HG03175 (cell line): ENCODE data around the gene MAP3K7CL.
"Not testable (repeated sequence)": the region's sequence is repeated elsewhere in the genome, so short reads cannot be mapped to it uniquely, and the experiment has no call there.

Experiments
- ATAC-seq: cut with Tn5 transposase; IDR thresholded peaks from one replicate; pipeline ENCODE4 v1.9.1; 2021; ENCODE audit warnings: mild to moderate bottlenecking, moderate library complexity; ENCODE audit not compliant: unreplicated experiment

The MAP3K7CL gene

DNA sequence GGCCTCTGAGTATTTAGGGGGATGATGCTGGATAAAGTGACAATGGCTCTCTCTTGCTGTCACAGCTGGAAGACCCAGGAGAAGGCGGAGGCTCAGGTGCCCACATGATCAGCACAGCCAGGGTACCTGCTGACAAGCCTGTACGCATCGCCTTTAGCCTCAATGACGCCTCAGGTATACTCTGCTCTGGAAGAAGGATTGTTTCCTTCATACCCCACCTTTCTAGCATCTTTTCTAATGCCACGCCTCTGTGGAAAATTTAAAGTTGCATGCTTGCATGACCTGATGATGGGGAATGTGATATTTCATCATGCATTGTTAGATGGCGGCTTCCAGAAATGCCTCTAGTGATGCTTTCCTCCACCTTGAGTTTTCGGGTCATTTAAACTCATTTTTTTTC is 2.8 kb downstream of the MAP3K7CL start:
- ATAC-seq = no peak

DNA sequence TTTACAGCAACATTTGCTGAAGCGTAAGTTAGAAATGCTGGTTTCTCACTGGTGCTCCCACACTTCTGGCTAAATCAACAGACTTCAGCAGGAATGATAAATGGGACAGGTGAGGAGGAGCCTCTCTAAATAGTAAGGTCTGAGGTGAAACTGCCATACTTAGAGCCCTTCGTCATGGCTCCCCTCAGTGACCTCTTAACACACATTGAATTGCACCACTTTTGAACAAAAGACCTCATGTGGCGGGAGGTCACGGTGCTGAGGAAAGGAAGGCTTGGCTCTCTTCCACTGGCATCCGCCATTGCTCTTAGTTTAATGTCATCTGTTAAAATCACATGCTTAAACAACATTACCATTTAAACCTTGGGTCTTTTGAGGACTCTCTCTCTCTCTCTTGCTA is 3.4 kb downstream of the MAP3K7CL start:
- ATAC-seq = no peak

DNA sequence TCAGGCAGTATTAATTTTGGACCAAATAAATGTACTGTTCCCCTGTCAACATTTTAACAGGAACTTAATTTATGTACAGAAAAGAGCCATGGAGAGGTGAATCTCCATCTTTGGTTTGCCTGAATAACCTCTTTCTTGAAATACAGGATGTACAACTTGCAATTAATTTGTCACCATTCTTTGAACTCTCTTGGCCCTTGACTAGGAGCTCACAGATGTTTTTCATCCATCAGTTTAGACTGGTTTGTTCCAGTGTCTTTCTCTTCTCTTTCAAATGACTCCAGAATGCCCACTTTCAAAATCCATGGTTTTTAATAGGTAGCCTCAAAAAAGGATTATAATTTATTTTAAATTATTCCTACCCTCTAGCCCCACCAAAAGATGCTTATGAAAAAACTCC is 5.0 kb downstream of the MAP3K7CL start:
- no peak for ATAC-seq

DNA sequence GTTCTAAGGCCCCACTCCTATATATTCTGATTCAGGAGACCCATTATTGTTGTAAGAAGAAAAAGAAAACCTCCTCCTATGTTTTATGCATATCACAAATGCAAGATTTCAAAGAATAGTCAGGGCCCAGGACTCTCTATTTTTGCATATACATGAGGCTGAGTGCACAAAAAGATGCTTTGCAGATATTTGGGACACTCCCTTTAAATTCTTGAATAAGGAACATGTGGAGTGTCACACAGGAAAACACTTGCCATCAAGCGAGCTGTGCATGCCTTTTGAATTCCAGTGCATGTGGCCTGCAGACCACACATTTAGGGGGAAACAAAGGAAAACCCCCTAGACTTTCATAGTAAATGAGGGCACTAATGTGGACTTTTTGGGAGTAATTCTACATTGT is 5.6 kb downstream of the MAP3K7CL start:
- no peak for ATAC-seq

DNA sequence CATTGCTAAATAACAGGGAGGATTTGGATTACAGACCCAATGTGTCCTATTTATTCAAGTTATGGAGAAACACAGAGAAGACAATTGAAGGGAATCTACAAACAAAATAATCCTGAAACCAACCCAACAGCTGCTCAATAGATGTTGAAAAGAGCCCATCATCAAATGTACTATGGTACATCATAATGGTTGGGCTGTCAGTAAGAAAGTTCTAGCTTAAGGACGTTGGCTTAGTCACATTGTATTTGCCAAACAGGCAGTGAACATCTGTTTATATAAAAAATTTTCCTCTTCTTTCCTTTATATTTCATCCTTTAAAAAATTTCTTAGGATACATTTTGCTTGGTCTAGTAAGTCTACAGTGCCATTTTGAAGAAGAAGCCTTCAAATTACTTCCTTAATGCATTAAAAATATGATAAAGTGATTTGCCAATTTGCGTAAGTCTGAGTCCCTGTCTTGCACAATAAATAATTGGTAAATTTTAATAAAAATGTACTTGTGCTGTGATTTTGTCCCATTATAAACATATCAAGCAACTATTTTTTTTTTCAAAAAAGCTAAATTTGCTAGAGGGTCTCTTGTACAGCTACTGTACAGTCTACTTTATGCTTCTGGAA is 14.4 kb downstream of the MAP3K7CL start:
- no peak for ATAC-seq

DNA sequence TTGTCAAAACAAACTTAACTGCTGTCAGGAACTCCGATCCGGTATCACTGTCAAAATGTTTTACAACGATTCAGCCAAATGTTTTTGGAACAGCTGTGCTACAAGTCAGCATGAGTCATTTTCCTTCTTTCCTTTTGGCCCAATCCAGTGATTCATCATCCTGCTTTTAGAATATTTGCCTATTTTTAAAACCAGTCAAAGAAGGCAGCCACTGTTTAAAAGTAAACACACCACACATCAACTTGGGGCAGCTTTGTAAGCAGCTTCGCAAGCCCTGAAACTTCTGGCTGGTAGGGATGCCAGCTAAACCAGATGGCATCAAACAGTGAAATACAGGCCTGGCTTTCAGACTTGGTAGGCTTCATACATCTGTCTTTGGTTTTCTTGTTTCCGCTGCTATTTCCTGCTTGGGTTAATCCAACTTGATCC is 14.9 kb downstream of the MAP3K7CL start:
- ATAC-seq = no peak

DNA sequence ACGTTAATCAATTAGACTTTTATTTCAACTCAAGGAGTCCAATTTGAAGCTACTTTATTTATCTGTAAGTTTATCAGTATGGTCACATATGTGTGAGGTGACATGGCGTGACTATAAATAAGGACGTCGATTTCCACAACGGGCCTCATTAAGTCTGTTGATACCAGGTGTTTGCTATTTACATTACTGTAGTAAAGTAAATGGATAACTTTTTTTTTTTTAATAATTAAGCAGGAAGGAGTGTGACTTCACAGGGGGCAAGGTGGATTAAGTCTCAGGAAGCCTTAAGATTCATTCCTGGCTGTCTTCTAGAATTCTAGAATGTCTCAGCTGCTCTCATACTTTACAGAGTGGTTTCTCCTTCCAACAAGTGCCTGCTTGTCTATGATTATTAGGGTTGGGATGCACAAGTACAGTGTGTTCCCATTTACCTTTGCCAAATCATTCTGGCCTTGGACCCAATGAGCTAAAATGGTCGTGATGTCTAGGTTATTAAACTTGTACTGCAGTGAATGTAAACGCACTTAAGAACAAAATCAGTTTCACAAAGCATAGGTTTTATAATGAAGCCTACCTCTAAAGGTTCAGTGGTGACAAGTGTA is 15.5 kb downstream of the MAP3K7CL start:
- ATAC-seq = no peak

DNA sequence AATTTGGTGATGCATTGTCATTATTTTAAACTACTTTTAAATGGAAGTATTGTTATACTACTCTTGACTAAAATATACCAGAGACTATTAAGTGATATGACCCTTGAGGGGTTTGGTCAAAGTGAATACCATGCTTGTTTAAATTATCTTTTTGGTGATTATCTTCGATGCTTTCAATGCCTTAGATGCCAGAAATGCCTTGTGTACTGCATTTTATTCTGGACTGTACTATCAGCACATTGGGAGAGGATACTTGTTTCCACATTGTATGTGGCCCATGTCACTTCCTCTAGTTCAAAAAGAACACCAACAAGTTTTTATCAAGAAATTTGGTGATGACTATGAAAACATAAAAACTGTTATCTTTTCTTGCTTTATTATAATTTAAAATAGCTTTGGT is 16.3 kb downstream of the MAP3K7CL start:
- no peak for ATAC-seq

DNA sequence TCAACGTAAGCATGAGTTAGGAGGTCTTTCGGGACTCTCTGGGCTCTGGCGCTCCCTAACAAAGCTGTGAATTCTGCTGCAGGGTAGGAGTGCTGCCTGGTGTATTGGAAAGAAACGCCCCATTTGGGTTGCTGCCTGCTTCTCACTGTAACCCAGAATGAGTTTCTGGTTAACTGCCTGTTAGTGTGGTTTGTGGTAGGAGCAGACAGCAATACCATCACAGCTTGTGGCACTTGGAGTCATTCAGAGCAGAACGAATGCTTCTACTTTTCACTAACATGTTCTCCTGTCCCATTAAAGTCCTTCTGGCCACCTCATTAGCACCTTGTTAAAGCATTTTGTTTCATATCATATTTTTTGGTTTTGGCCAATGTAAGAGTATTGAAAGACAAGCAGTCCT is 18.1 kb downstream of the MAP3K7CL start:
- ATAC-seq = no peak

DNA sequence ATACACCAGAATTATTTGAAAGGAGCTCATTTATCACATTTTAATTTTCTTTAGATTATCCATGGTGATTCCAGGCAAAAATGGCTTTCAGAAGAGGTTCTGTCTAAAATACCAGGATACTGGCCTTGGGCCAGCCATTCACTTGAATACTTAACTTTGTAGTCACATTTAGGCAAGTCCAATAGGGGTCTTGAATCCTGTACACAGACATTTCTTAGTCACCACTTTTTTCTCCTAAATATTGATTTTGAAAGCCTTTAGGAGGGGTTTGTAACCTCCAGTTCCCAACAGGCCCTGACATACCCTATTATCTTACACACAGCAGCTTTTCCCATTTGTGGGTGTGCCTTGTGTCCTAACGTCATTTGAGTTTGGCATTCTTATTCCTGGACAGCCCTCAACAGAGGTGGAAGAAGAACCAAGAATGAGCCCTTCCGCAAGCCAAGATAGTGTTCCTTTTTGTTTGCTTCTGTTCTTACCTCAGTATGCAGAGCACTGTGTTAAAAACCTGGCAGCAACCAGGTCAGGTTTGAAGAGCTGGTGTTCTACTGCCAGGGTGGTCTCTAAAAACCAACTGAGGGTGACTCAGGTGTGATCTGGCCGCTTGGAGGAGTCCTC is 19.5 kb downstream of the MAP3K7CL start:
- ATAC-seq = no peak

DNA sequence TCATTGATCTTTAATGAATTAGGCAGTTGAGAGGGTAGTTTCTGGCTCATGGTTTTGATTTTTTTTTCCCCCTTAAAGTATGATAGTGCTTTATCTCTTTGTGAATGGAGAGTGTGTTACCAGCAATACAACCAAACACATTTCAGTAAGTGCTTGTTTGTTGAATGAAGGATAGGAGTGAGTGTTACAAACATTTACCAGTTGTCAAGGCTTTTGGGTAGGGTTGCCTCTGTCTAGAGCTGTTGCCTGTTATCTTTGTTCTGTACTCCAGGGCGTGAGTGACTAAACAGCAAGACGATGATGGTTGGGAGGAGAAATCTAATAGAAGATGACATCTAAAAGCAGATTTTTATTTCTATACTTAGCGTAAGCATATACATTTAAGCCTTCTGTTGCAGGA is 21.5 kb downstream of the MAP3K7CL start:
- ATAC-seq = no peak

DNA sequence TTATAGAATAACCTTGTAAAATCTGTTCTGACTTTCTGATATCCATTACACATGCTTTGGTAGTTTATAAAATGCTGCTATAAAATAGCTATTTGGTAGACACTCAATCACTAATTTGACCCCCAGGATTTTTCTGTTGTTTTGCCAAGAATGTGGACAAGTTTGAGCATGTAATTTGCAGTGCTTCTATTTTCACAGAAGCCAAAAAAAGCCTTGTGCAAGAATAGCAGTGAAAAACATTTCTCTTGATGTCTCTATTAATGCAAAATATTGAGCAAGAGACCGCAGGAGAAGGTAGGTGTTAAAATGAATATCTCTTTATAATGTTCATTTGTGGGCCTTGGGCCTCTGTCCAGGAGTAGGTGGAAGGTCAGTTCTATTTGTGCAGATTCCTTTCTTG is 22.5 kb downstream of the MAP3K7CL start:
- ATAC-seq = no peak

DNA sequence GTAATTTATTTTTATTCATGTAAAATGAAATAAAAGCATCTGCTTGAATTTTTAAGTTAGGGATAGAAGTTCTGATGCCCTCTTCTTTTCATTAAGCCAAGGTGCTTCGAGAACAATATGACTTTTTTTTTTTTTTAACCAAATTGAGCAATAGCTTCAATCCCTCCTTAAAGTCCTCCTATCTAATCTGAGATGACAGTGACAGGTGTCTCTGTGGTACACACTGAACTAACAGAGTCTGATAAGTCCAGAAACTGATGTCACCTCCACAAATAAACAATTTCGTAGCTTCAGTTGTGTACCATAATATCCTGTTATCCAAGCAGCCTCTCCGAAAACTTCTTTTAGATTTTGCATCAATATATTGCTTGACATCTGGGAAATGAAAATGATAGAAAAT is 23.8 kb downstream of the MAP3K7CL start:
- ATAC-seq = no peak

DNA sequence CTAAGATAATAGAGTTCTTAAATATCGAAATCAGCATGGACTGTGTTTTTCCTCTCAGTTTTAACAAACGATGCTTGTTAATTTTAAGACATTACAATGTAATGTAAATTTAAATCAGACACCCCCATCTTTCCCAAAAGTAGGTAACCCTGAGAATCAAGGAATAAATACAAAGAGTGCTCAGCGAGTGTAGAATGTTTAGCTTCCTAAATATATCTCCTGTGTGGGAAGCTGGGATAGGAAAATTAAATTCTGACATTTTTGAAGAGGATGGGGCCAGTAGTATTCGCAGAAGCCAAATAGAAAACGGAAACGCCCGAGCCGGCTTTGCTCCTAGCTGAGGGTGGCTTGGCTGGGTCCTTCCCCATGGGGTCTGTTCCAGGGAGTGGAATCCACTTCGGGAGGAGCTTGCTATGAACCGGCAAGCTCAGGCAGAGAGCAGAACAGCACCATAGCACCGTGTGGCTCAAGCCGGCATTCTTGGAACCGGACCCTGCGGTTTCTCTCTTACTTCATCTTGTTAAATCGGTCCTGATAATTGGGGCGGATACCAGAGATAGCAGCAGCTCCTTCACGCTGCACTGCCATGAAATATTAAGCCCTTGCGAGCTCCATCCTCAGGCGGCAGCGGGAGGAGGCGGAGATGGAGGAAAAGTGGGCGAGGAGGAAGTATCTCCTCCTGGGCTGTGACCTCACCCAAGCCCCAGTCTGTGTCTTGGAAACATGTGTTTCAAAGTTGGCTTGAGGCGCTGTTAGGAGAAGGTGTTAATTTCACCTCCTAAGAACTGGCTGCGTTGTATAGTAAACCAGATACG is 24.9 kb downstream of the MAP3K7CL start:
- no peak for ATAC-seq

DNA sequence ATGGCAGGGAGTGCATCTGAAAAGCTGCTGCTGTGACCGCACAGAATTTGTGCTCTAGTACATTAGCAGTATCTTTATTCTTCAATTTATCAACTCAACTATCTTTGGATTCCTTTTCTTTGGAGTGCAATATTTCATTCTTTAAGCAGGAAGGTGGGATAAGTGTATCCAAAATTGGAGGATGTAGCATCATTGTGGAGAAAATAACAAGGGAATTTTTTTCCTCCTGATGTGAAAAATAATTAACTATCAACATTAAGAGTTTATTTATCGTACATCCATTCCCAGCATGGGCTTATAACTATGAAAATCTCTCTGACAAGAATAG is 25.5 kb downstream of the MAP3K7CL start:
- ATAC-seq = no peak

DNA sequence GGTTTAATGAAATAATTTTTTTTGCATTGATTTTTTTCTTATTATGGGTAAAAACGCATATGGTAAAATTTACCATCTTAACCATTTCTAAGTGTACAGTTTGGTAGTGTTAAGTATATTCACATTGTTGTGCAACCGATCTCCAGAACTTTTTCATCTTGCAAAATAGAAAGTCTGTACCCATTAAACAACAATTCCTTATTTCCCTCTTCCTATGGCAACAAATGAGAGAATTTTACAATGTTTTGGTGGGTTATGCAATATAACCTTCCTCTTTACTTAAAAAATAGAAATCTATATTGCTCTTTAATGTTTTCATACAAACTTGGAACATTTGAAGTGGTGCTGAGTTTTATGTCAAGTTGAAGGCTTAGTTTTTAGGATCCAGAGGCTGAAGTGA is 26.6 kb downstream of the MAP3K7CL start:
- no peak for ATAC-seq

DNA sequence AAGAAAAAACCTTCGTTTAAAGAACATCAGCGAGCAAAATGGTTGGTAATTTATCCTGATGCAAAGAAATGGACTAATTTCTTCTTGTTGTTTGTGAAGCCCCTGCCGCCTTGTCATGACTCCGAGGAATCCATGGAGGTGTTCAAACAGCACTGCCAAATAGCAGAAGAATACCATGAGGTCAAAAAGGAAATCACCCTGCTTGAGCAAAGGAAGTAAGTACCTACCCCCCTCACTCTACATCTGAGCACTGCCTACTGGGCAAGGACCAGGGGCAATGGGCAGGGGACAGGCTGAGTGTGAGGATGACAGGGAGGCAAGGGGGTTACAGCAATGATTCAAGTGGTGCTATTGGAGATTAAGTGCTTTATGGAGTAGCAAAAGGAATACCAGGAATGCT is 29.4 kb downstream of the MAP3K7CL start:
- no peak for ATAC-seq

DNA sequence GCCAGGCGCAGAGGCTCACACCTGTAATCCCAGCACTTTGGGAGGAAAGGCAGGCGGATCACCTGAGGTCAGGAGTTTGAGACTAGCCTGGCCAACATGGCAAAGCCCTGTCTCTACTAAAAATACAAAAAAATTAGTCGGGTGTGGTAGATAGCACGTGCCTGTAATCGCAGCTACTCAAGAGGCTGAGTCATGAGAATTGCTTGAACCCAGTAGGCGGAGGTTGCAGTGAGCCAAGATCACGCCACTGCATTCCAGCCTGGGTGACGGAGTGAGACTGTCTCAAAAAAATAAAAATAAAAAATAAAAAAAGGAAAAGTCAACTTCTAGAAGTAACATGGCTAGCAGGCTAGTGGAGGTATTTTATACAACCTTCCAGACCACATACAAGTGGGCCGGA is 32.4 kb downstream of the MAP3K7CL start:
- ATAC-seq = not testable (repeated sequence)

DNA sequence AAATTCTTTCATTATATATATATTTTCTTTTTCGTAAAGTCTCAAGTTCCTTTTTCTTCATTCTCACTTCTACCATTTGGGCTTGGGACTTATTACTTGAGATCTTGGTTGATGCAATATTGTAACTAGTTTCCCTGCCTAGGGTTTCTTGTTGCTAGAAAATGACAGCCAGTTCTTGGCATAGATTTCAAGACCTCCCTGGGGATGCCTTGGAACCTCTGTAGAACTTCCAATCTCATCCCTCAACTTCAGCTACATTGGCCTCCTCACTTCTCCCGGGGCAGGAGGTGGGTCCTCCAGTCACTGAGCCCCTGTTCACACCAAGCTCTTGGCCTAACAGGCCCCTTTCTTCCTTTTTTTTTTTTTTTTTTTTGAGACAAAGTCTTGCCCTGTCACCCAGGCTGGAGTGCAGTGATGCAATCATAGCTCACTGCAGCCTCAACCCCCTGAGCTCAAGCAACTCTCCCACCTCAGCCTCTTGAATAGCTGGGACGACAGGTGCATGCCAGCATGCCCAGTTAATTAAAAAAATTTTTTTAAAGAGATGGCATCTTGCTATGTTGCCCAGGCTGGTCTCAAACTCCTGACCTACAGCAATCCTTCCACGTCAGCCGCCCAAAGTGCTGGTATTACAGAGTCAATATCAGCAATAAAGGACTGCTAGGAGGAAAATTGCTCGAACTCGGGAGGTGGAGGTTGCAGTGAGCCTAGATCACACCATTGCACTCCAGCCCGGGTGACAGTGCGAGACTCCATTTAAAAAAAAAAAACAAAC is 33.1 kb downstream of the MAP3K7CL start:
- ATAC-seq = no peak

DNA sequence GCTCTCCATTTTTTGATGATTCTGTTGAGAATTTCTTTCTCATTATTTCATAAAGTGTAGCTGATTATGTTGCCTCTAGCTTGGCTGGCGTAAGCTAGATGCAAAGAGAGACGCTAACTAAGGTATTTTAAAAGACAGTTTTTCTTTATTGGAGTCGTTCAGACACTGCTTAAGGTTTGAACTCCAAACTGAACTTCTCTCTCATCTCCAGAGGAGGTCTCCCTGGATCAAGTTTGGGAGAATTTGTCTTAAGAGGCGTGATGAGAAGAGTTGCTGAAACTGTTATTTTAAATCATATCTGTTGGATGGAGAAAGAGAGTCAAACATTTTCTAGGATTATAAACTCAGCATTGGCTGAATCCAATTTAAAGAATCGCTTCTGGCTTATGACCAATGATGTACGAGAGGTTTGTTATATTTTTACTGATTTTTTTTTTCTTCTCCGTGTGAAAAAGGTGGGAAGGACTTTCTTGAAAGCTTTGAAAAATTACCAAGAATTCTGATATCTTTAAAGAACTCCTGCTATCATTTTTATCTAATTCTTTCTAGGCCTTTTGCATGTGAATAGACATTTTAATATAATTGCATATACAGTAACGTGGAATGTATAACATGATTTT is 34.0 kb downstream of the MAP3K7CL start:
- no peak for ATAC-seq

DNA sequence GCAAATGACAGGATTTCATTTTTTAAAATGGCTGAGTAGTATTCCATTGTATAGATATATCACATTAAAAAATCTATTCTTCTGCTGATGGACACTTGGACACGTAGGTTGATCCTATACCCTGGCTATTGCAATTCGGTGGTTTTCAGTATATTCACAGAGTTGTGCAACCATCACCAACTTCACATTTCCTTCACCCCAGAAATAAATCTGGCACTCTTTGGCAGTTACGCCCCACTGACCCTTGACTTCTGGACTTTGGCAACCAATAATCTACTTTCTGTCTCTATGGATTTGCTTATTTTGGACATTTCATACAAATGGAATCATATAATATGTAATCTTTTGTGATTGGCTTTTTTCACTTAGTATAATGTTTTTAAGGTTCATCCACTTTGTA is 35.9 kb downstream of the MAP3K7CL start:
- ATAC-seq = no peak
